WTC11 (cell line): Measurements from ENCODE around the gene WDR83. TPM values are rescaled to one million over a fixed set of nuclear protein-coding genes. Genes with fewer than 3 reads are reported as not detected.
A peak's percentile ranks its signal among the peaks of the same experiment; 100 is the strongest.

ENCODE experiments used
- ATF1 ChIP-seq: sonication (generic); formaldehyde crosslinking; IDR thresholded peaks from 2 replicates; pipeline ENCODE4 v1.8.1; 2023; ENCODE audit warnings: mild to moderate bottlenecking, moderate library complexity, missing genetic modification reagents
- CBFB ChIP-seq: sonication (generic); formaldehyde crosslinking; IDR thresholded peaks from 2 replicates; pipeline ENCODE4 v1.8.1; 2022; ENCODE audit warnings: mild to moderate bottlenecking, low read depth, missing genetic modification reagents
- CREM ChIP-seq: sonication (generic); formaldehyde crosslinking; IDR thresholded peaks from 2 replicates; pipeline ENCODE4 v1.8.1; 2022; ENCODE audit warnings: mild to moderate bottlenecking, missing genetic modification reagents, moderate library complexity
- ETV6 ChIP-seq: sonication (generic); formaldehyde crosslinking; IDR thresholded peaks from 2 replicates; pipeline ENCODE4 v1.8.1; 2022; ENCODE audit warnings: mild to moderate bottlenecking, missing genetic modification reagents
- FOXJ3 ChIP-seq: sonication (generic); formaldehyde crosslinking; IDR thresholded peaks from 2 replicates; pipeline ENCODE4 v1.9.0; 2021; ENCODE audit warnings: missing genetic modification reagents, mild to moderate bottlenecking, borderline replicate concordance
- GABPB1 ChIP-seq: sonication (generic); formaldehyde crosslinking; IDR thresholded peaks from 2 replicates; pipeline ENCODE4 v1.8.1; 2023; ENCODE audit warnings: mild to moderate bottlenecking, missing genetic modification reagents
- HMGA2 ChIP-seq: fragments of 250-450 bp; sonication (Bioruptor Pico); IDR thresholded peaks from 2 replicates; pipeline ENCODE4 v1.4.0; 2021; ENCODE audit warnings: mild to moderate bottlenecking, moderate library complexity
- JAZF1 ChIP-seq: fragments of 250-450 bp; sonication (Bioruptor Pico); IDR thresholded peaks from 2 replicates; pipeline ENCODE4 v1.9.0; 2021; ENCODE audit warnings: moderate library complexity, mild to moderate bottlenecking, inconsistent platforms
- NFE2L1 ChIP-seq: sonication (generic); formaldehyde crosslinking; IDR thresholded peaks from 2 replicates; pipeline ENCODE4 v1.8.1; 2023; ENCODE audit warnings: missing genetic modification reagents
- NFYB ChIP-seq: sonication (generic); formaldehyde crosslinking; conservative IDR thresholded peaks from 2 replicates; pipeline ENCODE4 v1.8.0; 2022; ENCODE audit warnings: low read depth, missing genetic modification reagents
- NR2C2 ChIP-seq: sonication (generic); formaldehyde crosslinking; IDR thresholded peaks from 2 replicates; pipeline ENCODE4 v1.8.0; 2022; ENCODE audit warnings: mild to moderate bottlenecking, missing genetic modification reagents
- RORB ChIP-seq: fragments of 250-450 bp; sonication (Bioruptor Pico); IDR thresholded peaks from 2 replicates; pipeline ENCODE4 v1.9.0; 2021; ENCODE audit warnings: mild to moderate bottlenecking
- SMAD3 ChIP-seq: sonication (generic); formaldehyde crosslinking; IDR thresholded peaks from 2 replicates; pipeline ENCODE4 v1.8.0; 2022; ENCODE audit warnings: missing genetic modification reagents, mild to moderate bottlenecking, borderline replicate concordance
- TEAD4 ChIP-seq: sonication (generic); formaldehyde crosslinking; IDR thresholded peaks from 2 replicates; pipeline ENCODE4 v1.8.0; 2022; ENCODE audit warnings: mild to moderate bottlenecking, missing genetic modification reagents
- ZNF219 ChIP-seq: sonication (generic); formaldehyde crosslinking; IDR thresholded peaks from 2 replicates; pipeline ENCODE4 v1.8.0; 2023; ENCODE audit warnings: missing genetic modification reagents, mild to moderate bottlenecking, borderline replicate concordance
- ZNF416 ChIP-seq: fragments of 250-450 bp; sonication (Bioruptor Pico); IDR thresholded peaks from 2 replicates; pipeline ENCODE4 v1.9.0; 2021; ENCODE audit warnings: mild to moderate bottlenecking, inconsistent platforms
- ZNF671 ChIP-seq: fragments of 250-450 bp; sonication (Bioruptor Pico); IDR thresholded peaks from 2 replicates; pipeline ENCODE4 v1.8.0; 2021; ENCODE audit warnings: mild to moderate bottlenecking
- total RNA-seq: library from RNA; stranded (reverse); gene quantifications from 3 replicates; pipeline ENCODE4 v1.2.3, GENCODE V29; 2021
- TF ChIP-seq, protein P1 (sequence below): sonication (generic); formaldehyde crosslinking; IDR thresholded peaks from 2 replicates; pipeline ENCODE4 v1.8.1; 2023; ENCODE audit warnings: mild to moderate bottlenecking, missing genetic modification reagents
- TF ChIP-seq, protein P2 (sequence below): sonication (generic); formaldehyde crosslinking; IDR thresholded peaks from 2 replicates; pipeline ENCODE4 v1.8.0; 2022; ENCODE audit warnings: missing genetic modification reagents
- TF ChIP-seq, protein P3 (sequence below): sonication (generic); formaldehyde crosslinking; IDR thresholded peaks from 2 replicates; pipeline ENCODE4 v1.8.1; 2023; ENCODE audit warnings: mild to moderate bottlenecking, missing genetic modification reagents, moderate library complexity
- TF ChIP-seq, protein P4 (sequence below): sonication (generic); formaldehyde crosslinking; IDR thresholded peaks from 2 replicates; pipeline ENCODE4 v1.8.1; 2023; ENCODE audit warnings: mild to moderate bottlenecking, moderate library complexity, missing genetic modification reagents
- TF ChIP-seq, protein P5 (sequence below): sonication (generic); formaldehyde crosslinking; IDR thresholded peaks from 2 replicates; pipeline ENCODE4 v1.8.1; 2022; ENCODE audit warnings: low read depth, mild to moderate bottlenecking, moderate library complexity, missing genetic modification reagents, borderline replicate concordance
- TF ChIP-seq, protein P6 (sequence below): sonication (generic); formaldehyde crosslinking; IDR thresholded peaks from 2 replicates; pipeline ENCODE4 v1.8.1; 2023; ENCODE audit warnings: mild to moderate bottlenecking, missing genetic modification reagents
- TF ChIP-seq, protein P7 (sequence below): fragments of 250-450 bp; sonication (Bioruptor Pico); IDR thresholded peaks from 2 replicates; pipeline ENCODE4 v1.8.0; 2021; ENCODE audit warnings: mild to moderate bottlenecking
- TF ChIP-seq, protein P8 (sequence below): sonication (generic); formaldehyde crosslinking; IDR thresholded peaks from 2 replicates; pipeline ENCODE4 v1.8.1; 2022; ENCODE audit warnings: missing genetic modification reagents, borderline replicate concordance

The WDR83 gene
- total RNA-seq, 1 experiment from 2014 or later = 21.8 TPM

DNA sequence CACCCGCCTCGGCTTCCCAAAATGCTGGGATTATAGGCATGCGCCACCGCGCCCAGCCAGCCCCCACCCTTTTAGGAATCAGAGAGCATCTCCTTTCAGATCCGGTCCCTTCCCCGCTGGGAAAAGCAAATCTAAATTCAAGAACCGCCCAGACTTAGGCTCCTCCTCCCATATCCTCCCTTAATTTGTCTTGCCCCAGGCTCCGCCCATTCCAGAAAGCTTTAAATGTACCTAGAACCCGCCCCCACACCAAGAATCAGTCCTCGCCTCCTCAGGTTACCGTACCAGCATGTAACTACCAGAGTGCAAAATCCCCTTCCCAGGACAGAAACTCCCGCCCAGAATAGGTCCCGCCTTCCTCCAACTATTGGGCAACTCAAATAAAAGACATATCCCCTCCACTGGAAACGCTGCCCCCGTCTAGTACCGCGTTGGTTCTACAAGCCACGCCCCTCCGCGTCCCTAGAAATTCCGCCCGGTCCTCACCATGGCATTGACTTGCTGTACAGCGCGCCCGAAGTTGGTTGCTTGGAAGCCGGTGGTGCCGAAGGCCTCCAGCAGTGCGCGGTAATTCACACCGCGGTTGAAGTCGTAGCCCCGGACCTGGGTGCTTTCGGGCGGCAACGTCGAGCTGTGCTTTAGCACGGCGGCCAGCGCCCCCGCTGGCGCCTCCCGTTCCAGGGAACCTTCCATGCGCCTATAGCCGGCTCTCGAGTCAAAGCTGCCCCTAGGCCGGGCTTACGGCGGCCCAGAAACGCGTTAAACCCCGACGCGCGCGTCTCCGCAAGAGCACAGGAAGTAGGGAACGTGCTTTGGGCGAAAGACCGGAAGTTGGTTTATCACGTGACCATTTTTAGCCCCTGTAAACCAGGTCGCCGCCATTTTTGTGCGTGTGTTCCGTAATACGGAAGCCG lies 14.7 kb downstream of the WDR83 start, which contains the start of gene DHPS (continued):
- TF ChIP-seq, protein P1, sequence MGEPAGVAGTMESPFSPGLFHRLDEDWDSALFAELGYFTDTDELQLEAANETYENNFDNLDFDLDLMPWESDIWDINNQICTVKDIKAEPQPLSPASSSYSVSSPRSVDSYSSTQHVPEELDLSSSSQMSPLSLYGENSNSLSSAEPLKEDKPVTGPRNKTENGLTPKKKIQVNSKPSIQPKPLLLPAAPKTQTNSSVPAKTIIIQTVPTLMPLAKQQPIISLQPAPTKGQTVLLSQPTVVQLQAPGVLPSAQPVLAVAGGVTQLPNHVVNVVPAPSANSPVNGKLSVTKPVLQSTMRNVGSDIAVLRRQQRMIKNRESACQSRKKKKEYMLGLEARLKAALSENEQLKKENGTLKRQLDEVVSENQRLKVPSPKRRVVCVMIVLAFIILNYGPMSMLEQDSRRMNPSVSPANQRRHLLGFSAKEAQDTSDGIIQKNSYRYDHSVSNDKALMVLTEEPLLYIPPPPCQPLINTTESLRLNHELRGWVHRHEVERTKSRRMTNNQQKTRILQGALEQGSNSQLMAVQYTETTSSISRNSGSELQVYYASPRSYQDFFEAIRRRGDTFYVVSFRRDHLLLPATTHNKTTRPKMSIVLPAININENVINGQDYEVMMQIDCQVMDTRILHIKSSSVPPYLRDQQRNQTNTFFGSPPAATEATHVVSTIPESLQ (CRISPR knock-in tag) = no peak
- TF ChIP-seq, protein P2, sequence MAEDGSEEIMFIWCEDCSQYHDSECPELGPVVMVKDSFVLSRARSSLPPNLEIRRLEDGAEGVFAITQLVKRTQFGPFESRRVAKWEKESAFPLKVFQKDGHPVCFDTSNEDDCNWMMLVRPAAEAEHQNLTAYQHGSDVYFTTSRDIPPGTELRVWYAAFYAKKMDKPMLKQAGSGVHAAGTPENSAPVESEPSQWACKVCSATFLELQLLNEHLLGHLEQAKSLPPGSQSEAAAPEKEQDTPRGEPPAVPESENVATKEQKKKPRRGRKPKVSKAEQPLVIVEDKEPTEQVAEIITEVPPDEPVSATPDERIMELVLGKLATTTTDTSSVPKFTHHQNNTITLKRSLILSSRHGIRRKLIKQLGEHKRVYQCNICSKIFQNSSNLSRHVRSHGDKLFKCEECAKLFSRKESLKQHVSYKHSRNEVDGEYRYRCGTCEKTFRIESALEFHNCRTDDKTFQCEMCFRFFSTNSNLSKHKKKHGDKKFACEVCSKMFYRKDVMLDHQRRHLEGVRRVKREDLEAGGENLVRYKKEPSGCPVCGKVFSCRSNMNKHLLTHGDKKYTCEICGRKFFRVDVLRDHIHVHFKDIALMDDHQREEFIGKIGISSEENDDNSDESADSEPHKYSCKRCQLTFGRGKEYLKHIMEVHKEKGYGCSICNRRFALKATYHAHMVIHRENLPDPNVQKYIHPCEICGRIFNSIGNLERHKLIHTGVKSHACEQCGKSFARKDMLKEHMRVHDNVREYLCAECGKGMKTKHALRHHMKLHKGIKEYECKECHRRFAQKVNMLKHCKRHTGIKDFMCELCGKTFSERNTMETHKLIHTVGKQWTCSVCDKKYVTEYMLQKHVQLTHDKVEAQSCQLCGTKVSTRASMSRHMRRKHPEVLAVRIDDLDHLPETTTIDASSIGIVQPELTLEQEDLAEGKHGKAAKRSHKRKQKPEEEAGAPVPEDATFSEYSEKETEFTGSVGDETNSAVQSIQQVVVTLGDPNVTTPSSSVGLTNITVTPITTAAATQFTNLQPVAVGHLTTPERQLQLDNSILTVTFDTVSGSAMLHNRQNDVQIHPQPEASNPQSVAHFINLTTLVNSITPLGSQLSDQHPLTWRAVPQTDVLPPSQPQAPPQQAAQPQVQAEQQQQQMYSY (CRISPR knock-in tag) = no peak
- TF ChIP-seq CREM (CRISPR knock-in tag) = peak; percentile 76; the same call in 1 of the 2 replicates
- TF ChIP-seq, protein P3, sequence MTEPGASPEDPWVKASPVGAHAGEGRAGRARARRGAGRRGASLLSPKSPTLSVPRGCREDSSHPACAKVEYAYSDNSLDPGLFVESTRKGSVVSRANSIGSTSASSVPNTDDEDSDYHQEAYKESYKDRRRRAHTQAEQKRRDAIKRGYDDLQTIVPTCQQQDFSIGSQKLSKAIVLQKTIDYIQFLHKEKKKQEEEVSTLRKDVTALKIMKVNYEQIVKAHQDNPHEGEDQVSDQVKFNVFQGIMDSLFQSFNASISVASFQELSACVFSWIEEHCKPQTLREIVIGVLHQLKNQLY (CRISPR knock-in tag) = peak; percentile 79; the same call in 1 of the 2 replicates
- peak; percentile 75; the same call in 1 of the 2 replicates for TF ChIP-seq ZNF416 (CRISPR knock-in tag)
- TF ChIP-seq GABPB1 (CRISPR knock-in tag) = no peak
- TF ChIP-seq, protein P4, sequence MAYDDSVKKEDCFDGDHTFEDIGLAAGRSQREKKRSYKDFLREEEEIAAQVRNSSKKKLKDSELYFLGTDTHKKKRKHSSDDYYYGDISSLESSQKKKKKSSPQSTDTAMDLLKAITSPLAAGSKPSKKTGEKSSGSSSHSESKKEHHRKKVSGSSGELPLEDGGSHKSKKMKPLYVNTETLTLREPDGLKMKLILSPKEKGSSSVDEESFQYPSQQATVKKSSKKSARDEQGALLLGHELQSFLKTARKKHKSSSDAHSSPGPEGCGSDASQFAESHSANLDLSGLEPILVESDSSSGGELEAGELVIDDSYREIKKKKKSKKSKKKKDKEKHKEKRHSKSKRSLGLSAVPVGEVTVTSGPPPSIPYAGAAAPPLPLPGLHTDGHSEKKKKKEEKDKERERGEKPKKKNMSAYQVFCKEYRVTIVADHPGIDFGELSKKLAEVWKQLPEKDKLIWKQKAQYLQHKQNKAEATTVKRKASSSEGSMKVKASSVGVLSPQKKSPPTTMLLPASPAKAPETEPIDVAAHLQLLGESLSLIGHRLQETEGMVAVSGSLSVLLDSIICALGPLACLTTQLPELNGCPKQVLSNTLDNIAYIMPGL (CRISPR knock-in tag) = 0 out of 2 replicates have a peak, but pooled peaks have one; percentile 38
- no peak for TF ChIP-seq JAZF1 (CRISPR knock-in tag)
- TF ChIP-seq HMGA2 (CRISPR knock-in tag) = peak; percentile 17; the same call in 1 of the 2 replicates
- peak; percentile 62; the same call in 1 of the 2 replicates for TF ChIP-seq ETV6
- no peak for TF ChIP-seq NR2C2 (CRISPR knock-in tag)
- TF ChIP-seq FOXJ3 = no peak
- TF ChIP-seq, protein P5, sequence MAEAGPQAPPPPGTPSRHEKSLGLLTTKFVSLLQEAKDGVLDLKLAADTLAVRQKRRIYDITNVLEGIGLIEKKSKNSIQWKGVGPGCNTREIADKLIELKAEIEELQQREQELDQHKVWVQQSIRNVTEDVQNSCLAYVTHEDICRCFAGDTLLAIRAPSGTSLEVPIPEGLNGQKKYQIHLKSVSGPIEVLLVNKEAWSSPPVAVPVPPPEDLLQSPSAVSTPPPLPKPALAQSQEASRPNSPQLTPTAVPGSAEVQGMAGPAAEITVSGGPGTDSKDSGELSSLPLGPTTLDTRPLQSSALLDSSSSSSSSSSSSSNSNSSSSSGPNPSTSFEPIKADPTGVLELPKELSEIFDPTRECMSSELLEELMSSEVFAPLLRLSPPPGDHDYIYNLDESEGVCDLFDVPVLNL (CRISPR knock-in tag) = no peak
- TF ChIP-seq CBFB (CRISPR knock-in tag) = no peak
- TF ChIP-seq, protein P6, sequence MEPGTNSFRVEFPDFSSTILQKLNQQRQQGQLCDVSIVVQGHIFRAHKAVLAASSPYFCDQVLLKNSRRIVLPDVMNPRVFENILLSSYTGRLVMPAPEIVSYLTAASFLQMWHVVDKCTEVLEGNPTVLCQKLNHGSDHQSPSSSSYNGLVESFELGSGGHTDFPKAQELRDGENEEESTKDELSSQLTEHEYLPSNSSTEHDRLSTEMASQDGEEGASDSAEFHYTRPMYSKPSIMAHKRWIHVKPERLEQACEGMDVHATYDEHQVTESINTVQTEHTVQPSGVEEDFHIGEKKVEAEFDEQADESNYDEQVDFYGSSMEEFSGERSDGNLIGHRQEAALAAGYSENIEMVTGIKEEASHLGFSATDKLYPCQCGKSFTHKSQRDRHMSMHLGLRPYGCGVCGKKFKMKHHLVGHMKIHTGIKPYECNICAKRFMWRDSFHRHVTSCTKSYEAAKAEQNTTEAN (CRISPR knock-in tag) = no peak
- 0 out of 2 replicates have a peak, but pooled peaks have one; percentile 18 for TF ChIP-seq NFE2L1 (CRISPR knock-in tag)
- no peak for TF ChIP-seq NFYB (CRISPR knock-in tag)
- TF ChIP-seq, protein P7, sequence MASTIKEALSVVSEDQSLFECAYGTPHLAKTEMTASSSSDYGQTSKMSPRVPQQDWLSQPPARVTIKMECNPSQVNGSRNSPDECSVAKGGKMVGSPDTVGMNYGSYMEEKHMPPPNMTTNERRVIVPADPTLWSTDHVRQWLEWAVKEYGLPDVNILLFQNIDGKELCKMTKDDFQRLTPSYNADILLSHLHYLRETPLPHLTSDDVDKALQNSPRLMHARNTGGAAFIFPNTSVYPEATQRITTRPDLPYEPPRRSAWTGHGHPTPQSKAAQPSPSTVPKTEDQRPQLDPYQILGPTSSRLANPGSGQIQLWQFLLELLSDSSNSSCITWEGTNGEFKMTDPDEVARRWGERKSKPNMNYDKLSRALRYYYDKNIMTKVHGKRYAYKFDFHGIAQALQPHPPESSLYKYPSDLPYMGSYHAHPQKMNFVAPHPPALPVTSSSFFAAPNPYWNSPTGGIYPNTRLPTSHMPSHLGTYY = no peak
- TF ChIP-seq ZNF219 (CRISPR knock-in tag) = peak; percentile 47; the same call in 1 of the 2 replicates
- 0 out of 2 replicates have a peak, but pooled peaks have one; percentile 62 for TF ChIP-seq ATF1 (CRISPR knock-in tag)
- no peak for TF ChIP-seq RORB (CRISPR knock-in tag)
- TF ChIP-seq, protein P8, sequence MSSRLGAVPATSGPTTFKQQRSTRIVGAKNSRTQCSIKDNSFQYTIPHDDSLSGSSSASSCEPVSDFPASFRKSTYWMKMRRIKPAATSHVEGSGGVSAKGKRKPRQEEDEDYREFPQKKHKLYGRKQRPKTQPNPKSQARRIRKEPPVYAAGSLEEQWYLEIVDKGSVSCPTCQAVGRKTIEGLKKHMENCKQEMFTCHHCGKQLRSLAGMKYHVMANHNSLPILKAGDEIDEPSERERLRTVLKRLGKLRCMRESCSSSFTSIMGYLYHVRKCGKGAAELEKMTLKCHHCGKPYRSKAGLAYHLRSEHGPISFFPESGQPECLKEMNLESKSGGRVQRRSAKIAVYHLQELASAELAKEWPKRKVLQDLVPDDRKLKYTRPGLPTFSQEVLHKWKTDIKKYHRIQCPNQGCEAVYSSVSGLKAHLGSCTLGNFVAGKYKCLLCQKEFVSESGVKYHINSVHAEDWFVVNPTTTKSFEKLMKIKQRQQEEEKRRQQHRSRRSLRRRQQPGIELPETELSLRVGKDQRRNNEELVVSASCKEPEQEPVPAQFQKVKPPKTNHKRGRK (CRISPR knock-in tag) = no peak
- no peak for TF ChIP-seq ZNF671 (CRISPR knock-in tag)
- TF ChIP-seq TEAD4 (CRISPR knock-in tag) = peak; percentile 58; the same call in 1 of the 2 replicates
- no peak for TF ChIP-seq SMAD3 (CRISPR knock-in tag)
